ENCODE results near the gene CFAP46.
"Not testable (repeated sequence)": the region's sequence is repeated elsewhere in the genome, so short reads cannot be mapped to it uniquely, and the experiment has no call there.

The CFAP46 gene

GRCh38 chr10:132802048-132802447 is 140.3 kb downstream of the CFAP46 start:
- no peak overlapping the region for H3K27ac ChIP-seq (ENCODE audit: low read depth, low read length)
- peaks cover 4 to 20% (median 9%) of the 10 kb centered on the region in 5 donors for H3K27me3 ChIP-seq (ENCODE audit: control insufficient read depth in 5 of 5, insufficient read depth in 4 of 5, low read length in 5 of 5)
- no peaks in the 10 kb centered on the region for H3K4me1 ChIP-seq (ENCODE audit: control insufficient read depth in 5 of 5, insufficient read depth in 5 of 5, low read length in 5 of 5)
- no peaks in the 10 kb centered on the region for H3K36me3 ChIP-seq (ENCODE audit: control insufficient read depth in 5 of 5, insufficient read depth in 5 of 5, low read length in 5 of 5)
- peaks cover 0 to 10% (median 8%) of the 10 kb centered on the region in 5 donors for H3K9me3 ChIP-seq (ENCODE audit: control insufficient read depth in 5 of 5, low read length in 5 of 5)
- H3K9ac ChIP-seq (ENCODE audit: low read length in 5 of 5): no peak overlapping the region
- no peak overlapping the region for H3K4me3 ChIP-seq (ENCODE audit: low read depth in 1 of 5, low read length in 5 of 5)

- Histone ChIP-seq H3K4me1 (ENCODE audit: control insufficient read depth in 5 of 5, insufficient read depth in 5 of 5, low read length in 5 of 5) (no peaks in the 10 kb centered on the region), H3K27me3 (ENCODE audit: control insufficient read depth in 5 of 5, insufficient read depth in 4 of 5, low read length in 5 of 5) (peaks cover 6 to 14% (median 8%) of the 10 kb centered on the region in 5 donors), H3K9me3 (ENCODE audit: control insufficient read depth in 5 of 5, low read length in 5 of 5) (peaks cover 0 to 10% (median 8%) of the 10 kb centered on the region in 5 donors), H3K9ac (ENCODE audit: low read length in 5 of 5) (no peak overlapping the region), H3K27ac (ENCODE audit: low read depth, low read length) (no peak overlapping the region), H3K36me3 (ENCODE audit: control insufficient read depth in 5 of 5, insufficient read depth in 5 of 5, low read length in 5 of 5) (no peaks in the 10 kb centered on the region), H3K4me3 (ENCODE audit: low read depth in 1 of 5, low read length in 5 of 5) (no peak overlapping the region)
These were observed 142.5 kb downstream of the CFAP46 start for GRCh38 chr10:132799865-132800264.

GRCh38 chr10:132798876-132799275 is 143.5 kb downstream of the CFAP46 start:
- Histone ChIP-seq H3K4me3 (ENCODE audit: low read depth in 1 of 5, low read length in 5 of 5) (no peak overlapping the region), H3K36me3 (ENCODE audit: control insufficient read depth in 5 of 5, insufficient read depth in 5 of 5, low read length in 5 of 5) (no peaks in the 10 kb centered on the region), H3K27ac (ENCODE audit: low read depth, low read length) (no peak overlapping the region), H3K9ac (ENCODE audit: low read length in 5 of 5) (no peak overlapping the region), H3K9me3 (ENCODE audit: control insufficient read depth in 5 of 5, low read length in 5 of 5) (peaks cover 0 to 10% (median 8%) of the 10 kb centered on the region in 5 donors), H3K4me1 (ENCODE audit: control insufficient read depth in 5 of 5, insufficient read depth in 5 of 5, low read length in 5 of 5) (peaks cover 0 to 3% (median 0%) of the 10 kb centered on the region in 5 donors), H3K27me3 (ENCODE audit: control insufficient read depth in 5 of 5, insufficient read depth in 4 of 5, low read length in 5 of 5) (peaks cover 8 to 15% (median 11%) of the 10 kb centered on the region in 5 donors)

- Histone ChIP-seq H3K9ac (ENCODE audit: low read length in 5 of 5) (no peak overlapping the region), H3K27me3 (ENCODE audit: control insufficient read depth in 5 of 5, insufficient read depth in 4 of 5, low read length in 5 of 5) (peaks cover 11 to 16% (median 14%) of the 10 kb centered on the region in 5 donors), H3K9me3 (ENCODE audit: control insufficient read depth in 5 of 5, low read length in 5 of 5) (peaks cover 0 to 10% (median 8%) of the 10 kb centered on the region in 5 donors)
These were observed 144.0 kb downstream of the CFAP46 start for GRCh38 chr10:132798403-132798802.

GRCh38 chr10:132797986-132798385 is 144.4 kb downstream of the CFAP46 start:
- H3K9ac ChIP-seq (ENCODE audit: low read length in 5 of 5): not testable (repeated sequence)

More at GRCh38 chr10:132798403-132798802, 144.0 kb downstream of the CFAP46 start:
- Histone ChIP-seq H3K36me3 (ENCODE audit: control insufficient read depth in 5 of 5, insufficient read depth in 5 of 5, low read length in 5 of 5) (no peaks in the 10 kb centered on the region), H3K4me3 (ENCODE audit: low read depth in 1 of 5, low read length in 5 of 5) (no peak overlapping the region), H3K27ac (ENCODE audit: low read depth, low read length) (no peak overlapping the region), H3K4me1 (ENCODE audit: control insufficient read depth in 5 of 5, insufficient read depth in 5 of 5, low read length in 5 of 5) (peaks cover 0 to 5% (median 0%) of the 10 kb centered on the region in 5 donors)

GRCh38 chr10:132796846-132797245 is 145.5 kb downstream of the CFAP46 start:
- Histone ChIP-seq H3K9me3 (ENCODE audit: control insufficient read depth in 5 of 5, low read length in 5 of 5) (peaks cover 0 to 4% (median 3%) of the 10 kb centered on the region in 5 donors), H3K27me3 (ENCODE audit: control insufficient read depth in 5 of 5, insufficient read depth in 4 of 5, low read length in 5 of 5) (peaks cover 11 to 24% (median 18%) of the 10 kb centered on the region in 5 donors), H3K36me3 (ENCODE audit: control insufficient read depth in 5 of 5, insufficient read depth in 5 of 5, low read length in 5 of 5) (no peaks in the 10 kb centered on the region), H3K4me1 (ENCODE audit: control insufficient read depth in 5 of 5, insufficient read depth in 5 of 5, low read length in 5 of 5) (peaks cover 0 to 5% (median 2%) of the 10 kb centered on the region in 5 donors), H3K9ac (ENCODE audit: low read length in 5 of 5) (no peak overlapping the region), H3K27ac (ENCODE audit: low read depth, low read length) (no peak overlapping the region), H3K4me3 (ENCODE audit: low read depth in 1 of 5, low read length in 5 of 5) (no peak overlapping the region)

More at GRCh38 chr10:132797986-132798385, 144.4 kb downstream of the CFAP46 start:
- not testable (repeated sequence) for H3K27ac ChIP-seq (ENCODE audit: low read depth, low read length); H3K4me1 ChIP-seq (ENCODE audit: control insufficient read depth in 5 of 5, insufficient read depth in 5 of 5, low read length in 5 of 5); H3K36me3 ChIP-seq (ENCODE audit: control insufficient read depth in 5 of 5, insufficient read depth in 5 of 5, low read length in 5 of 5); H3K4me3 ChIP-seq (ENCODE audit: low read depth in 1 of 5, low read length in 5 of 5)
- peaks cover 11 to 19% (median 17%) of the 10 kb centered on the region in 5 donors for H3K27me3 ChIP-seq (ENCODE audit: control insufficient read depth in 5 of 5, insufficient read depth in 4 of 5, low read length in 5 of 5)
- peaks cover 0 to 10% (median 8%) of the 10 kb centered on the region in 5 donors for H3K9me3 ChIP-seq (ENCODE audit: control insufficient read depth in 5 of 5, low read length in 5 of 5)

GRCh38 chr10:132793871-132794849 is 148.2 kb downstream of the CFAP46 start:
- Histone ChIP-seq H3K4me3 (ENCODE audit: low read depth in 1 of 5, low read length in 5 of 5) (no peak overlapping the region), H3K27ac (ENCODE audit: low read depth, low read length) (no peak overlapping the region), H3K27me3 (ENCODE audit: control insufficient read depth in 5 of 5, insufficient read depth in 4 of 5, low read length in 5 of 5) (peaks cover 26 to 45% (median 34%) of the 10 kb centered on the region in 5 donors), H3K4me1 (ENCODE audit: control insufficient read depth in 5 of 5, insufficient read depth in 5 of 5, low read length in 5 of 5) (peaks cover 0 to 5% (median 2%) of the 10 kb centered on the region in 5 donors), H3K9ac (ENCODE audit: low read length in 5 of 5) (no peak overlapping the region), H3K36me3 (ENCODE audit: control insufficient read depth in 5 of 5, insufficient read depth in 5 of 5, low read length in 5 of 5) (no peaks in the 10 kb centered on the region), H3K9me3 (ENCODE audit: control insufficient read depth in 5 of 5, low read length in 5 of 5) (no peaks in the 10 kb centered on the region)

- H3K36me3 ChIP-seq (ENCODE audit: control insufficient read depth in 5 of 5, insufficient read depth in 5 of 5, low read length in 5 of 5): no peaks in the 10 kb centered on the region
- H3K9me3 ChIP-seq (ENCODE audit: control insufficient read depth in 5 of 5, low read length in 5 of 5): no peaks in the 10 kb centered on the region
- H3K4me3 ChIP-seq (ENCODE audit: low read depth in 1 of 5, low read length in 5 of 5): no peak overlapping the region
- H3K4me1 ChIP-seq (ENCODE audit: control insufficient read depth in 5 of 5, insufficient read depth in 5 of 5, low read length in 5 of 5): peaks cover 0 to 12% (median 2%) of the 10 kb centered on the region in 5 donors
- H3K27ac ChIP-seq (ENCODE audit: low read depth, low read length): no peak overlapping the region
- H3K27me3 ChIP-seq (ENCODE audit: control insufficient read depth in 5 of 5, insufficient read depth in 4 of 5, low read length in 5 of 5): peaks cover 31 to 53% (median 41%) of the 10 kb centered on the region in 5 donors
- H3K9ac ChIP-seq (ENCODE audit: low read length in 5 of 5): no peak overlapping the region
These were observed 149.2 kb downstream of the CFAP46 start for GRCh38 chr10:132793213-132793612.

GRCh38 chr10:132792796-132793195 is 149.6 kb downstream of the CFAP46 start:
- peaks cover 31 to 58% (median 41%) of the 10 kb centered on the region in 5 donors for H3K27me3 ChIP-seq (ENCODE audit: control insufficient read depth in 5 of 5, insufficient read depth in 4 of 5, low read length in 5 of 5)
- peaks cover 2 to 12% (median 3%) of the 10 kb centered on the region in 5 donors for H3K4me1 ChIP-seq (ENCODE audit: control insufficient read depth in 5 of 5, insufficient read depth in 5 of 5, low read length in 5 of 5)
- H3K27ac ChIP-seq (ENCODE audit: low read depth, low read length): no peak overlapping the region
- H3K9ac ChIP-seq (ENCODE audit: low read length in 5 of 5): no peak overlapping the region
- no peak overlapping the region for H3K4me3 ChIP-seq (ENCODE audit: low read depth in 1 of 5, low read length in 5 of 5)
- no peaks in the 10 kb centered on the region for H3K36me3 ChIP-seq (ENCODE audit: control insufficient read depth in 5 of 5, insufficient read depth in 5 of 5, low read length in 5 of 5)
- no peaks in the 10 kb centered on the region for H3K9me3 ChIP-seq (ENCODE audit: control insufficient read depth in 5 of 5, low read length in 5 of 5)

- H3K9ac ChIP-seq (ENCODE audit: low read length in 5 of 5); H3K27ac ChIP-seq (ENCODE audit: low read depth, low read length); H3K4me3 ChIP-seq (ENCODE audit: low read depth in 1 of 5, low read length in 5 of 5); H3K36me3 ChIP-seq (ENCODE audit: control insufficient read depth in 5 of 5, insufficient read depth in 5 of 5, low read length in 5 of 5); H3K9me3 ChIP-seq (ENCODE audit: control insufficient read depth in 5 of 5, low read length in 5 of 5): not testable (repeated sequence)
- H3K27me3 ChIP-seq (ENCODE audit: control insufficient read depth in 5 of 5, insufficient read depth in 4 of 5, low read length in 5 of 5): peaks cover 27 to 62% (median 43%) of the 10 kb centered on the region in 5 donors
- H3K4me1 ChIP-seq (ENCODE audit: control insufficient read depth in 5 of 5, insufficient read depth in 5 of 5, low read length in 5 of 5): peaks cover 2 to 15% (median 6%) of the 10 kb centered on the region in 5 donors
These were observed 150.3 kb downstream of the CFAP46 start for GRCh38 chr10:132792099-132792498.

All from subcutaneous abdominal adipose tissue (tissue), 5 donors.